Measurements from ENCODE around the gene RHCE. TPM values are rescaled to one million over a fixed set of nuclear protein-coding genes. Genes with fewer than 3 reads are reported as not detected.
"Not testable (repeated sequence)": the region's sequence is repeated elsewhere in the genome, so short reads cannot be mapped to it uniquely, and the experiment has no call there.

RHCE gene
- total and polyA plus RNA-seq, 2 experiments from 2014 or later: 0.15 to 0.17 TPM

DNA sequence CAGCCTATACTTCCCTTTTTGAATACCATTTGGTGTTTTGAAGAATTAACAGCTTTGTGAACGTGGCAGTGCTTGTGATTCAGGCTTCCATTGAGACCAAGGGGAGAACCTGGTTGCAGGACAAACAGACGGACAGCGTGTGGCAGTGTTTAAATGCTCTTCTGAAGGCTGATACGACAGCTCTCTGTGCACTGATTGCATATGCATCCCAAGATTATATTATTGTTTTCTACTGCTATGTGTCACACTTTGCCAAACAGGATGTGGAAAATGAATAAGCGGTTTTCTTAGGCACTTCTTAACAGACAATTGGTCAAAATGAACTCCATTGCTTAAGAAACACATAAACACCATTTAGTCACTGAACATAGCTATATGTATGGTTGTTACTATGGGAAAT, 90.7 kb downstream of the RHCE start:
- not testable (repeated sequence) for H3K27ac Mint-ChIP-seq

GRCh38 chr1:25329336-25329735, 91.3 kb downstream of the RHCE start:
- H3K9me2 ChIP-seq (ENCODE audit: insufficient read depth); H3K36me3 Mint-ChIP-seq (ENCODE audit: low read depth); H3K4me3 ChIP-seq; H4K20me1 ChIP-seq (replicated peaks; ENCODE audit: insufficient read depth); H3K4me3 Mint-ChIP-seq; H3F3A ChIP-seq (replicated peaks; ENCODE audit: low read depth); H3K4me2 ChIP-seq; H3K4me1 ChIP-seq (ENCODE audit: insufficient read depth); H2AFZ ChIP-seq; H3K9me3 Mint-ChIP-seq; H3K36me3 ChIP-seq (ENCODE audit: insufficient read depth); H3K27ac Mint-ChIP-seq; H3K27me3 Mint-ChIP-seq (ENCODE audit: insufficient read depth, low read depth, poor library complexity); H3K27me3 ChIP-seq (ENCODE audit: insufficient read depth); DNase-seq (ENCODE audit: low spot score); H3K79me2 ChIP-seq (replicated peaks; ENCODE audit: insufficient read depth); H3K27ac ChIP-seq (ENCODE audit: low read depth); ATAC-seq; H3K4me1 Mint-ChIP-seq: not testable (repeated sequence)

More for the DNA sequence above, 90.7 kb downstream of the RHCE start:
- TF ChIP-seq CTCF (conservative IDR thresholded peaks at IDR 0.05; ENCODE audit: low read depth in 2 of 2): peak in 1 of 2 experiments; percentile 15; a peak in 1 of 4 replicates
- not testable (repeated sequence) for H3K27me3 Mint-ChIP-seq (ENCODE audit: insufficient read depth, low read depth, poor library complexity); DNase-seq (ENCODE audit: low spot score); H2AFZ ChIP-seq; H3K27me3 ChIP-seq (ENCODE audit: insufficient read depth); H3K27ac ChIP-seq (ENCODE audit: low read depth); H3K4me1 Mint-ChIP-seq; H3K4me2 ChIP-seq; H3K36me3 ChIP-seq (ENCODE audit: insufficient read depth); H3K79me2 ChIP-seq (replicated peaks; ENCODE audit: insufficient read depth); H3K4me3 Mint-ChIP-seq; ATAC-seq; H3F3A ChIP-seq (replicated peaks; ENCODE audit: low read depth); H4K20me1 ChIP-seq (replicated peaks; ENCODE audit: insufficient read depth); H3K4me3 ChIP-seq; H3K9me2 ChIP-seq (ENCODE audit: insufficient read depth); H3K36me3 Mint-ChIP-seq (ENCODE audit: low read depth); H3K4me1 ChIP-seq (ENCODE audit: insufficient read depth); H3K9me3 Mint-ChIP-seq

- DNase-seq (ENCODE audit: low spot score); H2AFZ ChIP-seq; H3K9me2 ChIP-seq (ENCODE audit: insufficient read depth); H3K36me3 ChIP-seq (ENCODE audit: insufficient read depth); H3K4me3 ChIP-seq; H3K4me1 ChIP-seq (ENCODE audit: insufficient read depth); H3K27me3 ChIP-seq (ENCODE audit: insufficient read depth); ATAC-seq; H3K27ac Mint-ChIP-seq; H3K4me3 Mint-ChIP-seq; H3K27ac ChIP-seq (ENCODE audit: low read depth); H3K79me2 ChIP-seq (replicated peaks; ENCODE audit: insufficient read depth); H3K27me3 Mint-ChIP-seq (ENCODE audit: insufficient read depth, low read depth, poor library complexity); H3K36me3 Mint-ChIP-seq (ENCODE audit: low read depth); H3F3A ChIP-seq (replicated peaks; ENCODE audit: low read depth); H4K20me1 ChIP-seq (replicated peaks; ENCODE audit: insufficient read depth); H3K9me3 Mint-ChIP-seq; H3K4me1 Mint-ChIP-seq; H3K4me2 ChIP-seq: not testable (repeated sequence)
Observed at GRCh38 chr1:25328791-25329185, 91.8 kb downstream of the RHCE start.

DNA sequence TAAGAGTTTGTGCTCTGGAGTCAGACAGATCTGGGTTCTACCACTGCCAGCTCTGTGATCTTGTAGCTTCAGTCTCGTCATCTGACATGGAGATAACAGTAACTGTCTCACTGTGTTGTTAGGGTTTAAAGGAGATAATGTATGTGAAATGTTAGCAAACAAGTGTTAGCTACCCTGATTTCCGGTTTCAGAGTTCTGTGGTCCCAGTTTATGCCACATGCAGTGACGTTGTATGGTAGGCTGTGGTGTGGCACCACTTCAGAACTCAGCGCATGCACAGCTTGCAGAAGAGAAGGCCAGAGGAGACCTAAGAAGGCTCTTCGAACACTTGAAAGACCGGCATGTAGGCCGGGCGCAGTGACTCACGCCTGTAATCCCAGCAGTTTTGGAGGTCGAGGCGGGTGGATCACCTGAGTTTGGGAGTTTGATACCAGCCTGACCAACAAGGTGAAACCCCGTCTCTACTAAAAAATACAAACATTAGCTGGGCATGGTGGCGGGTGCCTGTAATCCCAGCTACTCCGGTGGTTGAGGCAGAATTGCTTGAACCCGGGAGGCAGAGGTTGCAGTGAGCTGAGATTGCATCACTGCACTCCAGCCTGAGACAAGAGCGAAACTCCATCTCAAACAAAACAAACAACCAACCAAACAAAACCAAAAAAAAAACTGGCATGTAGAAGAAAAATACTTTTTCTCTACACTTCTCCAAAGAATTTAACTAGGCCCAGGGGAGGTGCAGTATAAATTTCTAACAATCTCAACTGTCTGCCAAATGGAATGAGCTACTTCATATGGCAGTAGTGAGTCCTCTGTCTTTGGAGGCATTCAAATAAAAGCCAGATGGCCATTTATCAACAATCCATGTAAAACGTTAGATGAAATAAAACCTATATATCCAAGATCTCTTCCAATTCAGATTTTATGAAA, 92.5 kb downstream of the RHCE start:
- not testable (repeated sequence) for H3K79me2 ChIP-seq (replicated peaks; ENCODE audit: insufficient read depth); H3K36me3 Mint-ChIP-seq (ENCODE audit: low read depth); H3K4me1 Mint-ChIP-seq; H2AFZ ChIP-seq; H3K36me3 ChIP-seq (ENCODE audit: insufficient read depth); H3K4me3 Mint-ChIP-seq; H3K9me2 ChIP-seq (ENCODE audit: insufficient read depth); H3K27ac Mint-ChIP-seq; H3F3A ChIP-seq (replicated peaks; ENCODE audit: low read depth); H3K9me3 Mint-ChIP-seq; DNase-seq (ENCODE audit: low spot score); H3K4me1 ChIP-seq (ENCODE audit: insufficient read depth); H3K27me3 ChIP-seq (ENCODE audit: insufficient read depth); H3K27ac ChIP-seq (ENCODE audit: low read depth); H4K20me1 ChIP-seq (replicated peaks; ENCODE audit: insufficient read depth); ATAC-seq; H3K4me2 ChIP-seq; H3K4me3 ChIP-seq; H3K27me3 Mint-ChIP-seq (ENCODE audit: insufficient read depth, low read depth, poor library complexity)

DNA sequence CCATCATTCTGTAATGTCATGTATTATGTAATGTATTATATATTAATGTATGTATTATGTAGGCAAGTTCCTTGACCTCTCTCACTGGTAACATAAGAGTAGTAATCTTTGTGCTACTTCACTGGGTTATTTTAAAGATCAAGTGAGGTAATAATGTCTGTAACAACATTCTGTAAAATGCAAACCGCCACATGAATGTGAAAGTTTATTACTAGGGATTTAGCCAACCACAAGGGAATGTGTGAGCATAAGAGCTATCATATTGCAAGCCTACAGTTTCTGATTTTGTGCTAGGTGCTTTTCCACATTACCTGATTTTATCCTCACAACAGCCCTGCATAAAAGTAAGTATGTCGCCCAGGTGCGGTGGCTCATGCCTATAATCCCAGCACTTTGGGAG, 96.2 kb downstream of the RHCE start:
- not testable (repeated sequence) for H3K27me3 ChIP-seq (ENCODE audit: insufficient read depth); H3K4me3 Mint-ChIP-seq; H3K36me3 ChIP-seq (ENCODE audit: insufficient read depth); H3K27me3 Mint-ChIP-seq (ENCODE audit: insufficient read depth, low read depth, poor library complexity); H3K4me2 ChIP-seq; H3F3A ChIP-seq (replicated peaks; ENCODE audit: low read depth); H3K79me2 ChIP-seq (replicated peaks; ENCODE audit: insufficient read depth); H3K27ac Mint-ChIP-seq; DNase-seq (ENCODE audit: low spot score); H3K9me3 Mint-ChIP-seq; H3K4me1 ChIP-seq (ENCODE audit: insufficient read depth); H3K4me3 ChIP-seq; H2AFZ ChIP-seq; H4K20me1 ChIP-seq (replicated peaks; ENCODE audit: insufficient read depth); H3K36me3 Mint-ChIP-seq (ENCODE audit: low read depth); ATAC-seq; H3K27ac ChIP-seq (ENCODE audit: low read depth); H3K9me2 ChIP-seq (ENCODE audit: insufficient read depth)
- peaks cover 10% of the 10 kb centered on the region; the same call in 2 of the 3 replicates for H3K4me1 Mint-ChIP-seq

GRCh38 chr1:25322127-25322526, 98.5 kb downstream of the RHCE start:
- not testable (repeated sequence) for H3K9me3 Mint-ChIP-seq; H3K4me3 Mint-ChIP-seq; ATAC-seq; H3K27ac Mint-ChIP-seq; H3K9me2 ChIP-seq (ENCODE audit: insufficient read depth); H3K27ac ChIP-seq (ENCODE audit: low read depth); H4K20me1 ChIP-seq (replicated peaks; ENCODE audit: insufficient read depth); H3K36me3 ChIP-seq (ENCODE audit: insufficient read depth); H3K4me3 ChIP-seq; H2AFZ ChIP-seq; H3K4me2 ChIP-seq; H3K36me3 Mint-ChIP-seq (ENCODE audit: low read depth); H3F3A ChIP-seq (replicated peaks; ENCODE audit: low read depth); H3K27me3 ChIP-seq (ENCODE audit: insufficient read depth); H3K79me2 ChIP-seq (replicated peaks; ENCODE audit: insufficient read depth); H3K27me3 Mint-ChIP-seq (ENCODE audit: insufficient read depth, low read depth, poor library complexity); H3K4me1 ChIP-seq (ENCODE audit: insufficient read depth)
- DNase-seq (ENCODE audit: low spot score): peak; percentile 5
- H3K4me1 Mint-ChIP-seq: peaks cover 10% of the 10 kb centered on the region; the same call in 2 of the 3 replicates
